HG02938 (cell line): ENCODE measurements around the gene ZFYVE9.
"Not testable (repeated sequence)": the region's sequence is repeated elsewhere in the genome, so short reads cannot be mapped to it uniquely, and the experiment has no call there.

Experiments used
- ATAC-seq: cut with Tn5 transposase; IDR thresholded peaks from one replicate; pipeline ENCODE4 v1.9.1; 2021; ENCODE audit warnings: mild to moderate bottlenecking, moderate library complexity; ENCODE audit not compliant: unreplicated experiment

ZFYVE9 gene, protein sequence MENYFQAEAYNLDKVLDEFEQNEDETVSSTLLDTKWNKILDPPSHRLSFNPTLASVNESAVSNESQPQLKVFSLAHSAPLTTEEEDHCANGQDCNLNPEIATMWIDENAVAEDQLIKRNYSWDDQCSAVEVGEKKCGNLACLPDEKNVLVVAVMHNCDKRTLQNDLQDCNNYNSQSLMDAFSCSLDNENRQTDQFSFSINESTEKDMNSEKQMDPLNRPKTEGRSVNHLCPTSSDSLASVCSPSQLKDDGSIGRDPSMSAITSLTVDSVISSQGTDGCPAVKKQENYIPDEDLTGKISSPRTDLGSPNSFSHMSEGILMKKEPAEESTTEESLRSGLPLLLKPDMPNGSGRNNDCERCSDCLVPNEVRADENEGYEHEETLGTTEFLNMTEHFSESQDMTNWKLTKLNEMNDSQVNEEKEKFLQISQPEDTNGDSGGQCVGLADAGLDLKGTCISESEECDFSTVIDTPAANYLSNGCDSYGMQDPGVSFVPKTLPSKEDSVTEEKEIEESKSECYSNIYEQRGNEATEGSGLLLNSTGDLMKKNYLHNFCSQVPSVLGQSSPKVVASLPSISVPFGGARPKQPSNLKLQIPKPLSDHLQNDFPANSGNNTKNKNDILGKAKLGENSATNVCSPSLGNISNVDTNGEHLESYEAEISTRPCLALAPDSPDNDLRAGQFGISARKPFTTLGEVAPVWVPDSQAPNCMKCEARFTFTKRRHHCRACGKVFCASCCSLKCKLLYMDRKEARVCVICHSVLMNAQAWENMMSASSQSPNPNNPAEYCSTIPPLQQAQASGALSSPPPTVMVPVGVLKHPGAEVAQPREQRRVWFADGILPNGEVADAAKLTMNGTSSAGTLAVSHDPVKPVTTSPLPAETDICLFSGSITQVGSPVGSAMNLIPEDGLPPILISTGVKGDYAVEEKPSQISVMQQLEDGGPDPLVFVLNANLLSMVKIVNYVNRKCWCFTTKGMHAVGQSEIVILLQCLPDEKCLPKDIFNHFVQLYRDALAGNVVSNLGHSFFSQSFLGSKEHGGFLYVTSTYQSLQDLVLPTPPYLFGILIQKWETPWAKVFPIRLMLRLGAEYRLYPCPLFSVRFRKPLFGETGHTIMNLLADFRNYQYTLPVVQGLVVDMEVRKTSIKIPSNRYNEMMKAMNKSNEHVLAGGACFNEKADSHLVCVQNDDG (N-terminal part only)

DNA sequence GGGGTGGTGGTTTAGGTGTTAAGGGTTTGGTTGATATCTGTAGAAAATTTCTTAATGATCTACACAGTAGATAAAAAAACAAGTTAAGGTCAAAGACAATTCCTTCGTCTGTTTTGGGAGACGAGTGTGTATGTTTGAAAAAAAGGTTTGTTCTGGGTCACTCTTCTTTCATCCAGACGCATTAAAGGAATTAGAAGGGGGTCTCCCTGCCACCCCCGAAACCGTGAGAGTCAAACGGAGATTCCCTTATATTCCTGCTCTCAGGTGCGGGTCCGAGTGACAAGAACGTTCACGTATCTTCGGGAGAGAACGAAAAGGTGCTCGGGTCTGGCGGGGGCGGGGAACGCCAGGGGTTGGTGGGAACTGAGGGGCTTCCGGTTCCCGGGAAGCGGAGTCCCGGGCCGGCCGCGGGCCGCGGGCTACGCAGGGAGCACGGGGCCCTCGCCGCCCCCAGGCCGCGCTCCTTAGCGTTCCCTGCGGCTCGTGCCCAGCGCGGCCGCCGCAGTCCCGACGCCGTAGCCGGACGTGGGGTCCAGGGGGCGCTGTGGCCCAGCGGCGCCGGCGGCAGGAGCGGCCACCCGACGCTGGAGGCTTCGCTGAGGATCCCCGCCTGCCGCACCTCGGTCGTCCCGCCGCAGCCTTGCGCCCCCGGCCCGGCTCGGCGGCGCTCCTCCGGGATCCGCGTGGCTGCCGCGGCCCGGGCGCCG lies at the start of gene ZFYVE9:
Gene ZFYVE9 (plus strand): TSS at position 577 of the 707 bp plus-strand sequence. CDS start 91,118 bp downstream, outside the sequence.
- no peak for ATAC-seq

DNA sequence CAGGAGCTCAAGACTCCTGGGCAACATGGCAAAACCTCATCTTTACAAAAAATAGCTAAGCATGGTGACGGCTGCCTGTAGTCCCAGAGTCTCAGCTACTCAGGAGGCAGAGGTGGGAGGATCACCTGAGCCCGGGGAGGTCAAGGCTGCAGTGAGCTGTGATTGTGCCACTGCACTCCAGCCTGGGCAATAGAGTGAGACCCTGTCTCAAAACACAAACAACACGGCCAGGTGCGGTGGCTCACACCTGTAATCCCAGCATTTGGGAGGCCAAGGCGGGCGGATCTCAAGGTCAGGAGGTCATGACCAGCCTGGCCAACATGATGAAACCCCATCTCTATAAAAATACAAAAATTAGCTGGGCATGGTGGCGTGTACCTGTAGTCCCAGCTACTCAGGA lies 47.6 kb upstream of the ZFYVE9 start:
- ATAC-seq = not testable (repeated sequence)

DNA sequence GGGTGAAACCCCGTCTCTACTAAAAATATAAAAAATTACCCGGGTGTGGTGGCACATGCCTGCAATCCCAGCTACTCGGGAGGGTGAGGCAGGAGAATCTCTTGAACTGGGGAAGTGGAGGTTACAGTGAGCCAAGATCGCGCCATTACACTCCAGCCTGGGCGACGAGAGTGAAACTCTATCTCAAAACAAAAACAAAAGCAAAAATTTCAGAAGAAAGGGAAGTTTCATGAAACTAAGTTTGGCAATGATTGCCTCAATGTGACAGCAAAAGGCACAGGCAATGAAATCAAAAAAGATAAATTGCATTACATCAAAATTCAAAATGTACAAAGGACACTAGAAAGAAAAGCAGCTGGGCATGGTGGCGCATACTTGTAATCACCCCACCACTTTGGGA lies 45.7 kb upstream of the ZFYVE9 start:
- ATAC-seq = no peak

DNA sequence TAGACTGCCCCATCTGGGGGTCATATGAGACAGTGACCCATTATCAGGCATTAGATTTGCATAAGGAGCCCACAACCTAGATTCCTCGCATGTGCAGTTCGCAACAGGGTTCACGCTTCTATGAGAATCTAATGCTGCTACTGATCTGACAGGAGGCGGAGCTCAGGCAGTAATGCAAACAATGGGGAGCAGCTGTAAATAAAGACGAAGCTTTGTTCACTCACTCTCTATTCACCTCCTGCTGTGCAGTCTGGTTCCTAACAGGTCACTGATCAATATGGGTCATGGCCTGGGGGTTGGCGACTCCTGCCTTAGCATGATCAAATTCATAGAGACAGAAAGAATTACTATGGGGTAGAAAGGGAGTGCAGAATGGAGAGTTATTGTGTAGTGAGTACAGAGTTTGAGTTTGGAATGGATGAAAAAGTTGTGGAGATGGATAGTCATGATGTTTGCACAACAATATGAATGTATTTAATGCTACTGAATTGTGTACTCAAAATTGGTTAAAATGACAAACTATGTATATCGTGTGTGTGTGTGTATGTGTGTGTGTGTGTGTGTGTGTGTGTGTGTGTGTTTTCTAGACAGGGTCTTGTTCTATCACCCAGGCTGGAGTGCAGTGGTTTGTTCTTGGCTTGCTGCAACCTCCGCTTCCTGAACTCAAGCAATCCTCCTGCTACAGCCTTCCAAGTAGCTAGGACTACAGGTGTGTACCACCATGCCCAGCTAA lies 43.6 kb upstream of the ZFYVE9 start:
- no peak for ATAC-seq

DNA sequence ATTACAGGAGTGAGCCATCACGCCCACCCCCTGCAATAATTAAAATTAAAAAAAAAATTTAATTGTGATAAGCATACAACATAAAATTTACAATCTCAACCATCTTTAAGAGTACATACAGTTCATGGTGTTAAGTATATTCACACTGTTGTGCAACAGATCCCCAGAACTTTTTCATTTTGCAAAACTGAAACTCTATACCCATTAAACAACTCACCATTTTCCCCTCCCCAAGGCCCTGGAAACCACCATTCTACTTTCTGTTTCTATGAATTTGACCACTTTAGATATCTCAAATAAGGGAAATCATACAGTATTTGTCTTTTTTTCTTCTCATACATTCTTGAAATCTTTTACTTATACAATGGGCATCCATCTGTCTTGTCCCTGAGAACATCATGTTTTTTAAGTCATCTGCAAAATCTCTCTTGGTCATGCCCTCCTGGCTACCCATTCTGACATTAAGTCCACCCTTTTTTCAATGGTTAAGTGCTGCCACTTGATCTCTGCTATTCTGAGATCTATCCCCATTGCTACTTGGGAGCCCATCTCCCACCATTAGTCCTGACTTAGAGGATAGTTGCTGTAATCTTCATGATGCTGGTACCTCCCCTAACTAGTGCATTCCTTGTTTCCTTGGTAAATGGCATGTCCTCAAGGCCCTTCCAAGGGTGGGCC lies 39.4 kb upstream of the ZFYVE9 start:
- no peak for ATAC-seq

DNA sequence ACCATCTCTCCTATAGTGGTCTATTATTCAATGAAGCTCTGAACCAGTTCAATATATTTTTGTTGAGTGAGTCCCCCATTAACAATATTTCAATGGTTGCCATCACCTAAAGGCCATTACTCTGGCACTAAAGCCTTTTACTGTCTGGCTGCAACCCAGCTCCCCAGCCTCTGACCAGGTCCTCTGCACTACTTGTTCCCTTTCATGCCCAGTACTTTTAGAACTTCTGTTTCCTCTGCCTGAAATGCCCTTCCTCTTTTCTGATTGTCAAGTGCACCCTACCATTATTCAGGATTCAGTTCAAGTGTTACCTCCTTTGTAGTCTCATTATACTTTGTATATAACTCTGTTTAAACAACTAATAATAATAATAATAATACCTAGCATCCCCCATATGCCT lies 30.4 kb upstream of the ZFYVE9 start:
- ATAC-seq = no peak

DNA sequence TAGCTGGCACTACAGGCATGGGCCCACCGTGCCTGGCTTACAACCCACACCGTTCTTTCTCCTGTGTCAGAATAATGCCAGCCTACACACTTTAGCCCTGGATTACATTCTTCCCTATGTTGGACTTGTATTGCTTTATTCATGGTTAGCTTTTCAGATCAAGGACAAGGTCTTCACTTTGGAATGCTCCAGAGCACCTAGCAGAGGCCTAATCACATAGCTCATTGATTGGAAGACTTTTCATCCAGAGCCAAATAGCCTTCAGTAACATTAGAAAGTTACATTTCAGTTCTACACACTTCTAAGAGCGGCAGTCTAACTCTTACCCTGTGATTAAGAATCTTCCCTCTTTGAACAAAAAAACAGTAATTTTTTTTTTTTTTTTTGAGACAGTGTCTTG lies 29.4 kb upstream of the ZFYVE9 start:
- no peak for ATAC-seq

DNA sequence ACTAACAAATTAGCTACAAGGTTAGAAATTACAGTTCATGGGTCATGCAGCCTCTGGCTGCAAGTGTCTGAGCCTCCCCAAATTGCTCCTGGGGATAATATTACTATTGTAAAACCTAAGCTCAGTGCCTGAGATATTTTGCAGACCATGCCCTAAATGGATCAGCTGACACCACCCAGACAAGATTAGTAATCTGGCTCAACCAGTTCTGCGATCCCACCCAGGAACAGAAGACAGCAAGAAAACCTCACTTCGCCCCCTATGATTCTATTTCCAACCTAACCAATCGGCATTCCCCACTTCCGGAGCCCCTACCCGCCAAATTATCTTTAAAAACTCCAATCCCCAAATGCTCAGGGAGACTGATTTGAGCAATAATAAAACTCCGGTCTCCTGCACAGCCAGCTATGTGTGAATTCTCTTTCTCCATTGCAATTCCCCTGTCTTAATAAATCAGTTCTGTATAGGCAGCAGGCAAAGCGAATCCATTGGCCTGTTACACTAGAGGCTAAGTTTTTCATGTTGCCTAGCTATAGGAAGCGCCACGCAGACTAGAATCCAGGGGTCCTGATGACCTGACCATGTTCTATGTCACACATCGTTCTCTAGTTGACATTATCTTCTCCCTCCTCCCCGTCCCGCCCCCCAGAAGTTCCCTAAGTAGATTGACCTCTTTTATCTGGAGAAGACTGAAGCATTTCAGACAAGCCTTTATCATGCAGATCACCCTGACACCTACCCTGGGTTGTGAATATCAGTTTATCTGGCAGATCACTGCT lies 22.4 kb upstream of the ZFYVE9 start:
- ATAC-seq = no peak

DNA sequence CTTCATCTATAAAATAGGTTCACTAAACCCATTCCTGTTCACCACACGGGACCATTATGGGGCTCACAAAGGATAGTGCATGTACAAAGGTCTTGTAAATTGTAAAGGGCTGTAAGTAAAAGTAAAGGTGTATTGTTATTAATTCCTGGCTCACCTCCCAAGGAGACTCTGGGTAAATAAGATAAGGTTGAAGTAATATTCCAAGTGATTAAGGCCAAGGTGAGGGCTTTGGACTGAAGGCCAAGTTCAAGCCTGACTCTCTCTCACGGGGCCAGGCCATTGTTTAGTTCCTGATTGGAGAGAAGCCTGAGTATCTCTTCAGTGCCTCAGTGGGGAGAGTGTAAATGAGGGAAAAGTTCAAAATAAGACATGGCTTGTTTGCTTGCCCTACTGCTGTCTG lies 19.5 kb upstream of the ZFYVE9 start:
- no peak for ATAC-seq

DNA sequence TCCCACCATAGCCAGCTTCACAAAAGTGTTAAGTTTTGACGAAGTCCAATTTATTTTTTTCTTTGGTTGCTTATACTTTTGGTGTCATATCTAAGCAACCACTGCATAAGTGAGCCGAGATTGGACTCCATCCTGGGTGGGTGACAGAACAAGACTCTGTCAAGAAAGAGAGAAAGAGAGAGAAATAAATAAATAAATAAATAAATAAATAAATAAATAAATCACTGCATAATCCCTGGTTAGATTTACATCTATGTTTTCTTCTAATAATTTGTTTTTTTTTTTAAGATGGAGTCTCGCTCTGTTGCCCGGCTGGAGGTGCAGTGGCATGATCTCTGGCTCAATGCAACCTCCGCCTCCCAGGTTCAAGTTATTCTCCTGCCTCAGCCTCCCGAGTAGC lies 18.3 kb upstream of the ZFYVE9 start:
- ATAC-seq = no peak

DNA sequence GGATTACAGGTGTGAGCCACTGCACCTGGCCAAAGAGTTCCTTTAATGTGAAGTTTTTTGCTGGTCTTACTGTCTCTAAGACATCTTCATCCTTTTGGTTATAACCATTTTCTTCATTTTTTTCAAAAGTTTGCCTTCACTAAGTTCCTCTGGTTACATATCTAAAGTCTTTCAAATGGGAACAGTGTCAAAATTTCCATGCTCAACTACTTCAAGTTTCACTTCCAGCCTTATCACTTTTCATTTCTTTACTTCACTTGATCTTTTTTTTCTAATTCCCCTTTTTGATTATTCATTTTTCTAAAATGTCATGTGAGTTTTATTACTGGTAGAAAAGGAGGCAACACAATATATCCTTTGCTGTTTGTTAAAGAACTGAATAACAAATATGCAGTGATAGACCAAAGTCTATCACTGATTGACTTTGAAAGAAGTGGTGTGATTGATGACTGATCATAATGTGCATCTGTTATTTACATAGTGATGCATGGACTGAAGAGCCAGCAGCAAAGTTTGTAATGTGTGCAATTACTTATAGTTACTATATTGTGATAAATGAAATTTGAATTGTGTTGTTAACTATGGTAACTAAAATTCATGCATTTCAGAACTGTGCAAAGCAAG lies 16.0 kb upstream of the ZFYVE9 start:
- ATAC-seq = no peak

DNA sequence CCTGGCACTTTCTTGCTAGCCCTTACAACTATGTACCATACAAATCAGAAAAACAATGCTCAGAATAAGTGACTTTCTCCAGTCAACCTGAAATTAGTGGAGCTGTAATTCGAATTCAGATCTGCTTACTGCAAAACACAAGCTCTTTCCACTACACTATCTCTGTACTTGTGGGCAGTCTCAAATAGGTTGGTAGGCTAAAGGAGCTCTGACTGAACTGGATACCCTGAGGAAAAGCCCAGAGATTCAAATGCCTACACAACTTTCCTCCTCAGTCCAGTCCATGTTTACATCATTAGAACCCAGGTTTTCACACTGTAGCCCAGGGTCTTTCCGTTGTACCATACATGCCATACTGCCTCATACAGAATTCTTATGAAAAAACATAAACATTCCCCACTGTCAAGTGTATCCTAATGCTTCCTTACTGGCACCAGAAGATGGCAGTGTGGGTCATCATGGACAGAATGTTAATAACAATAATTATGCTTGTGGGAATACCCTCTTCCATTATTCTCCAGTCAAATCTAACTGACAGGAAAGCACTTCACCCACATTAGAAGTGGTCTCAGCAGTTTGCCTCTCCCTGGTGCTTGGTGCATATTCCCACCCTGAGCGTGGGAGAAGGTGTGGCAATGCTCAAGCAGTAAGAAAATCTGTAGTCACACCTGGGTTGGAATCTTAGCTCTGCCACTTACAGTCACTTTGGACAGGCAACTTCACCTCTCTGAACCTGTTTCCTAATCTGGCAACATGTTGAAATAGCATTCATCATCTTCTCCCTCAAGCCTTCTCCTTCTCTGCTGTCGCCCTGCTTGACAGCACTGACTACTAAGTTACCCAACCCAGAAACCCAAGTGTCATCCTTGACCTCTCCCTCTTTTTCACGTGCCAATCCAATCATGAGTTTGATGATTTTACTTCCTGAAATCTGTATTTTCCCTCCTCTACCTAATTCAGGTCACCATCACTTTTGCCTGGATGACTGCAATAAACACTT lies 14.4 kb upstream of the ZFYVE9 start:
- ATAC-seq = no peak

DNA sequence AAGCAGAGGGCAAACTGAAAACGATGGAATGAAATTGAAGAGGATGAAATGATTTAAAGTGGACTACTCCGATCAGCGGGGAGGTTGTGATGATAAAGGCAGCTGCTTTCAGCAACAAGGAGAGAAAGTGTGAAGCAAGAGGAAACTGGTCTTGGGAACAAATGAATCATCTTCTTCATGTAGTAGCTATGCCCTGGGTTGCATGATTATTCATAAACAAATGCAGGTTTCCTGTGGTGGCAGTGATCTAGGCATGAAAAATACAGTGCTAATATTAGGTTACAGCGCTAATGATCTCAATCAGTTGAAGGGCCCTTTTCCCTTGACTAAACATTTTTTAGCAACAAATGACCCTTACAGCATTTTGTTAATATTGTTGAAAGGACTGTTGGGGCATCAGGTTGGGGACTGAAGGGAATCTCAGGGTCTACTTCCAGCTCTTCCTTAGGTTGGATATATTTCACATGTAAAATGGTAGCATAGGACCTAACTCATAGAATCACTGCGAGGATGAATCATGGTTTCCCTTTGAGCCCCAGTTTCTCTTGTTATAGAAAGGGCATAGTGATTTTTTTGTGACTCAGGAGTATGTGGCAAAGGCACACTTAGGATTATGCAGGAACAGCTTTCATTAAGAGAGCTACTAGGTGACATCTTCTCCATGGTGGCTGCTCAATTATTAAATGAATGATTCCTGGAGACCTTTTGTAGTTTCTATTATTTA lies 1.9 kb upstream of the ZFYVE9 start:
- ATAC-seq = peak; percentile 56

DNA sequence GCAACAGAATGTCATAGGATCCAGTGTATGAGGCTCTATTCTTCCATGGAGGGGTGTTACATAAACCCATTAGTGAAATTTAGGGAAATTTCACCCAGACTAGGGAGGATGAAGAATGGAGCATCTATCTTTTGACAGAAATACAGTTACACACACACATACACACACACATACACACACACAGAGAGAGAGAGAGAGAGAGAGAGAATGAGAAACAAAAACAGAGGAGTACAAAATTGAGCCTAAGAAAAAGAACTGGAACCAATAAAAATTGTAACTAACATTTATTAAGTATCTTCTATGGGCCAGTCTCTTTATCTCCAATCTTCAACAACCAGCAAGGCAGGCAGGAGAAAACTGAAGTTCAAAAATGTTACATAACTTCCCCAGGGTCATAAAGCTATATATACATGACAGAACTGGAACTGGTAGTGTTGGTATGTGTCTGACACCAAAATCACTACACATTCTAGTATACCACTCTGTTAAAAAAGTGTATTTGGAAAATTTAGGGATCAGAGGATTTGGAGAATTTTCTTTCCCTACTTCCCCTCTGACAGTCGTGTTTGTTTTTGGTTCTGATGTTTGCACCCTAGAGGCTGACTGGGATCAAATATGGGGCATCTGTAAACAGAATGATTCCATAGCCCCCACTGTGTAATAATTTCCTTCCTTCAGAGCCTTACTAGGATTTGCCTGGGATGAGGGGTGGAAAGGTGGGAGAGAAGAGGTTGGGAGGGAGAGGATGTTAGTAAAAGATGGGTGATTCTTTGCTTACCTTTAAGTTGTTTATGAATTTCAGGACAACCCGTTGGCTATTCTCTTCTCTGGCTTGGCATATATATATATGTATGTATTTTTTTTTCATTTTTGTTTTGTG lies 1.0 kb upstream of the ZFYVE9 start:
- ATAC-seq = no peak
